ENCODE data around the gene MFSD8. TPM values are rescaled to one million over a fixed set of nuclear protein-coding genes. Genes with fewer than 3 reads are reported as not detected.

The MFSD8 gene, protein sequence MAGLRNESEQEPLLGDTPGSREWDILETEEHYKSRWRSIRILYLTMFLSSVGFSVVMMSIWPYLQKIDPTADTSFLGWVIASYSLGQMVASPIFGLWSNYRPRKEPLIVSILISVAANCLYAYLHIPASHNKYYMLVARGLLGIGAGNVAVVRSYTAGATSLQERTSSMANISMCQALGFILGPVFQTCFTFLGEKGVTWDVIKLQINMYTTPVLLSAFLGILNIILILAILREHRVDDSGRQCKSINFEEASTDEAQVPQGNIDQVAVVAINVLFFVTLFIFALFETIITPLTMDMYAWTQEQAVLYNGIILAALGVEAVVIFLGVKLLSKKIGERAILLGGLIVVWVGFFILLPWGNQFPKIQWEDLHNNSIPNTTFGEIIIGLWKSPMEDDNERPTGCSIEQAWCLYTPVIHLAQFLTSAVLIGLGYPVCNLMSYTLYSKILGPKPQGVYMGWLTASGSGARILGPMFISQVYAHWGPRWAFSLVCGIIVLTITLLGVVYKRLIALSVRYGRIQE
- total RNA-seq (2021; fragmentation: NEBNext Ultra II Directional; extraction: Animal tissue kit (Norgen Biotek cat#: 25700)) (15.8 and 24.3 TPM in 2 replicates), polyA plus RNA-seq (2011; rRNA removed) (7.1 and 9.2 TPM in 2 replicates), polyA minus RNA-seq (2011; rRNA and poly(A)+ RNA removed) (19.8 and 27.6 TPM in 2 replicates)
- 9.5 TPM for polyA plus RNA-seq (2011; cell fraction: cytosol; rRNA removed)
- 10.5 TPM for polyA plus RNA-seq (2011; cell fraction: nucleus; rRNA removed)
- 6.1 to 12.2 TPM (median 8.7 TPM) in 4 replicates for polyA plus RNA-seq (2012, experiment 1 of 2)
- polyA plus RNA-seq (2012, experiment 2 of 2): 2.7 TPM
- 18.1 TPM for polyA plus RNA-seq (2013, experiment 1 of 2)
- 14.0 TPM for polyA plus RNA-seq (2013, experiment 2 of 2)
- polyA minus RNA-seq (2011; cell fraction: cytosol; rRNA and poly(A)+ RNA removed): 16.7 TPM
- polyA minus RNA-seq (2011; cell fraction: nucleus; rRNA and poly(A)+ RNA removed): 35.6 TPM
- long read RNA-seq, experiment 1, full-length matches to known transcripts: 1 of 5 reads
- long read RNA-seq, experiment 1, partial matches to known transcripts: 1 of 5 reads
- long read RNA-seq, experiment 1, other reads (novel, unspliced or antisense): 3 of 5 reads
- long read RNA-seq, experiment 2, full-length matches to known transcripts: 5 of 8 reads
- long read RNA-seq, experiment 2, partial matches to known transcripts: 2 of 8 reads
- long read RNA-seq, experiment 2, other reads (novel, unspliced or antisense): 1 of 8 reads

DNA sequence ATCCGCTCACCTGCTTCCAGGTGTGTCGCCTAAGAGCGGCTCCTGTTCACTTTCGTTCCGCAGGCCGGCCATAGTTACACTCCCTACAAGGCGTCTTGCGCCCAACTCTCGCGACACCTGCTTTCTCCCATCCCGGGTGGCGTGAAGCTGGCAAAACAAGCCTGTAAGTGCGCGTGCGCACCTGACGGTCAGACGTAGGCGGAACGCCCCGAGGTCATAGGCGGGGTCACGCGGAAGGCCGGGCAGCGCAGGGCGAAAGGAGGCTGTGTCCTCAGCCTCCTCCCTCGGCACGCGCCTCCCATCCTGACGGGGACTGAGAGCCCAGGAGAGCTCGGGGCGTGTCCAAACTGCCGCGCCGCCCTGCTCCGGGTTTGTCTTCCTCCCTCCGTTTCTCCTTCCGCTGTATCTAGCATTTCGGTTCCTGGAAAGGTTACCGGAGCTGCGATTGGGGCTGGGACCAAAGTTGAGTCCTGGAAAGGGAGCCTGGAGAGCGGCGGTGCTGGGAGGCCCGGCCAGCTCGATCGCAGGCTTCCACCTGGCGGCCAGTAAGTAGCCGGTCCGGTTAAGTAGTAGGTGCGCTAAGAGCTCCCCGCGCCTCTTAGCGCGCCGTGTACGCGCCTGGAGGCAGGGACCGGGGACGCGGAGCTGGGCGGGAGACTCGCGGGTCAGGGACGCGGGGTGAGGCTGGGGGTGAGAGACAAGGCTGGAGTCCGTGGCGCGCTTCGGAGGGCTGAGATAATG is at the start of gene MFSD8, which contains the start of gene ABHD18:
MFSD8 (minus strand) TSS at position 112 of the 741 bp plus-strand sequence; CDS start at position 72, 40 bp downstream.
ABHD18 (plus strand) TSS at position 345 of the 741 bp plus-strand sequence. CDS start 17,550 bp downstream, outside the sequence.
- H3K23ac ChIP-seq (ENCODE audit: insufficient read length): no peak within 1 kb of the TSS
- H3K4me1 ChIP-seq (replicated peaks in 1 of 4; ENCODE audit: control insufficient read depth in 3 of 4, insufficient read depth in 4 of 4, low read length in 3 of 4): peaks cover 0 to 3% (median 0%) of the 10 kb centered on the region in 4 experiments; a peak in 2 of 7 replicates
- peak within 1 kb of the TSS; percentile 71; the same call in 1 of the 2 replicates for H2BK12ac ChIP-seq (ENCODE audit: low read depth, low read length)
- peak; percentile 81 for FAIRE-seq
- H2BK15ac ChIP-seq (ENCODE audit: low read length): peak within 1 kb of the TSS; percentile 61; the same call in 1 of the 2 replicates
- H2AFZ ChIP-seq (ENCODE audit: low read length): peak within 1 kb of the TSS; percentile 93
- H3K56ac ChIP-seq (replicated peaks; ENCODE audit: insufficient read length, low read depth, low read length): peak within 1 kb of the TSS; percentile 88
- H3K23me2 ChIP-seq (ENCODE audit: low read depth, low read length): 0 out of 2 replicates have a peak, but pooled peaks cover 2% of the 10 kb centered on the region
- H3K9me3 ChIP-seq (ENCODE audit: insufficient read depth in 2 of 2, low read depth in 1 of 2, low read length in 1 of 2): no peaks in the 10 kb centered on the region
- peaks cover 0 to 57% of the 10 kb centered on the region in 2 experiments; a peak in 3 of 4 replicates for H3K79me2 ChIP-seq (ENCODE audit: control insufficient read depth in 1 of 2, insufficient read depth in 2 of 2, low read length in 2 of 2)
- H3K4me3 ChIP-seq (ENCODE audit: extremely low read depth in 1 of 4, insufficient read depth in 2 of 4, low read depth in 3 of 4, low read length in 4 of 4): peak within 1 kb of the TSS; percentile 58 to 99 (median 88)
- no peak within 1 kb of the TSS for H3K14ac ChIP-seq (ENCODE audit: insufficient read length)
- H2BK5ac ChIP-seq (ENCODE audit: low read depth, low read length): peak within 1 kb of the TSS; percentile 96
- ChIA-PET CTCF (ENCODE audit: partially characterized antibody) (interaction anchor here (0.6 to 2.0 kb wide), 9 partner anchors 14 to 105 kb away, joined by 3 to 8 read pairs (median 3); no protein-coding TSS in a partner anchor), POLR2A (ENCODE audit: partially characterized antibody) (interaction anchor here (0.6 to 4.7 kb wide), 26 partner anchors 9 to 626 kb away, joined by 3 to 33 read pairs (median 4); partner anchors contain the start of genes HSPA4L, LARP1B and PLK4)
- DNase-seq (ENCODE audit: low read depth in 1 of 2, low spot score in 2 of 2): peak; percentile 98 to 99
- H2BK120ac ChIP-seq (replicated peaks; ENCODE audit: low read depth, low read length): no peak within 1 kb of the TSS
- H4K91ac ChIP-seq (replicated peaks; ENCODE audit: insufficient read length, low read length): peak within 1 kb of the TSS; percentile 44
- peak within 1 kb of the TSS; percentile 90 for H4K5ac ChIP-seq (ENCODE audit: insufficient read length, low read depth, low read length)
- H2BK20ac ChIP-seq (ENCODE audit: low read length): no peak within 1 kb of the TSS
- H3K79me1 ChIP-seq (ENCODE audit: low read depth, low read length): no peaks in the 10 kb centered on the region; the same call in 1 of the 2 replicates
- peak within 1 kb of the TSS; percentile 78 for H3K27ac ChIP-seq (ENCODE audit: low read depth, low read length)
- peak within 1 kb of the TSS; percentile 98 for H4K8ac ChIP-seq (ENCODE audit: extremely low read depth, insufficient read depth, low read length)
- H3K4ac ChIP-seq (replicated peaks; ENCODE audit: insufficient read length, low read depth, low read length): no peak within 1 kb of the TSS
- H4K20me1 ChIP-seq (replicated peaks in 1 of 2; ENCODE audit: control insufficient read depth in 1 of 2, insufficient read depth in 2 of 2, low read length in 2 of 2): peaks cover 0 to 4% of the 10 kb centered on the region in 2 experiments
- no peaks in the 10 kb centered on the region for H3K27me3 ChIP-seq (replicated peaks in 1 of 4; ENCODE audit: control insufficient read depth in 3 of 4, extremely low read depth in 1 of 4, insufficient read depth in 3 of 4, low read length in 3 of 4)
- H3K9ac ChIP-seq (replicated peaks in 1 of 4; ENCODE audit: extremely low read depth in 1 of 4, low read depth in 3 of 4, low read length in 3 of 4): peak within 1 kb of the TSS; percentile 83 to 95 (median 91)
- peak within 1 kb of the TSS; percentile 85 to 94 for H3K4me2 ChIP-seq (ENCODE audit: insufficient read depth in 1 of 2, low read depth in 2 of 2, low read length in 2 of 2)
- 1% methylated on average over 63 of the region's 69 CpGs; no CpG with 5 or more reads in 1 of the 2 experiments for WGBS, 2 experiments (ENCODE audit: extremely low coverage in 1 of 2, insufficient coverage in 1 of 2, insufficient read length in 1 of 2, insufficient replicate concordance in 2 of 2, low coverage in 1 of 2, low lambda C conversion rate in 2 of 2, missing lambda C conversion rate in 1 of 2)
- H3K36me3 ChIP-seq (ENCODE audit: control insufficient read depth in 2 of 4, insufficient read depth in 4 of 4, low read length in 3 of 4): no peaks in the 10 kb centered on the region
- H3K18ac ChIP-seq (ENCODE audit: extremely low read depth, low read length): peak within 1 kb of the TSS; percentile 88
- H2AK5ac ChIP-seq (ENCODE audit: low read depth, low read length): no peak within 1 kb of the TSS
- TF ChIP-seq BACH1 (IDR thresholded peaks at IDR 0.05; ENCODE audit: low read length) (no peak), SAP30 (IDR thresholded peaks at IDR 0.05; ENCODE audit: insufficient read depth, insufficient replicate concordance, low read length) (peak; percentile 52), SRF (IDR thresholded peaks at IDR 0.05; ENCODE audit: low read depth, low read length) (no peak), SP4 (IDR thresholded peaks at IDR 0.05; ENCODE audit: low read length) (no peak; the same call in 1 of the 2 replicates)
- TF ChIP-seq, protein P1, sequence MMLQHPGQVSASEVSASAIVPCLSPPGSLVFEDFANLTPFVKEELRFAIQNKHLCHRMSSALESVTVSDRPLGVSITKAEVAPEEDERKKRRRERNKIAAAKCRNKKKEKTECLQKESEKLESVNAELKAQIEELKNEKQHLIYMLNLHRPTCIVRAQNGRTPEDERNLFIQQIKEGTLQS (IDR thresholded peaks at IDR 0.05; ENCODE audit: insufficient read depth, low read depth, low read length): no peak

All from H1 (cell line).